Measurements from ENCODE around the gene OR9Q1. TPM values are rescaled to one million over a fixed set of nuclear protein-coding genes. Genes with fewer than 3 reads are reported as not detected.

The OR9Q1 gene
- total and polyA plus RNA-seq, 2 of the 4 experiments (the other 2 are of a cell fraction) = not detected

DNA sequence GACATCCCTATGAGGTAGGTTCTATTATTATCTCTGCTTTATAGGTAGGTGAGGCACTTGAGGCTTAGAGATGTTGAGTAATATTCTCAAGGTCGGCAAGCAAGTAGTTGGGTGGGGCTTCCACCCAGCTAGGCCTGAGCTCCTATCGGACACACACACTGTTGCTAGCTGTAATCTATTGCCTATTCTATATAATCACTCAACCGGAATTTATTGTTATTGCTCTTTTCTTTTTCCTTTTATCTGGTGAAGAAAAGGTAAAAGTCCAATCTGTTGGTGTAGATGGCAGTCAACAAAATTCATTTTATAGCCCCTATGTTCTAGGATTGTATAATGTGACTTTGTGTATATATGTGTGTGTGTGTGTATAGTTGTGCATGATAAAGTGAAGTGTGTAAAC, 168.5 kb downstream of the OR9Q1 start:
- POLR2A ChIA-PET (ENCODE audit: unreplicated experiment) = no interaction called here
- intact Hi-C loops (cut with micrococcal nuclease) = no loop called here
- Histone ChIP-seq H3K4me2 (ENCODE audit: low read depth, low read length) (no peak overlapping the region), H4K91ac (ENCODE audit: insufficient read depth, low read depth, low read length) (no peak overlapping the region), H3K4ac (ENCODE audit: low read depth, low read length) (no peak overlapping the region), H3K4me3 (ENCODE audit: insufficient read depth, low read depth, low read length) (no peak overlapping the region), H2BK15ac (ENCODE audit: low read depth, low read length) (no peak overlapping the region), H3K56ac (ENCODE audit: extremely low read depth, insufficient read depth, low read length) (no peak overlapping the region), H2AK5ac (ENCODE audit: low read depth, low read length) (no peak overlapping the region), H3K27ac (ENCODE audit: insufficient read depth, low read length) (no peak overlapping the region), H3K18ac (ENCODE audit: low read depth, low read length) (no peak overlapping the region), H3K9me1 (ENCODE audit: insufficient read depth, low read length) (no peaks in the 10 kb centered on the region), H3K23ac (ENCODE audit: low read depth, low read length) (no peak overlapping the region), H2BK5ac (ENCODE audit: low read depth, low read length, poor library complexity, severe bottlenecking) (no peak overlapping the region), H4K20me1 (ENCODE audit: insufficient read depth, low read length) (no peaks in the 10 kb centered on the region), H3K14ac (replicated peaks; ENCODE audit: low read depth, low read length) (no peak overlapping the region), H3K79me1 (ENCODE audit: low read depth in 1 of 2, low read length in 2 of 2) (no peaks in the 10 kb centered on the region), H3K9me3 (ENCODE audit: control insufficient read depth, insufficient read depth, low read length) (no peaks in the 10 kb centered on the region), H4K8ac (ENCODE audit: low read depth in 2 of 2, low read length in 2 of 2) (no peak overlapping the region), H4K5ac (ENCODE audit: low read depth, low read length) (no peak overlapping the region), H2AFZ (replicated peaks; ENCODE audit: low read length, poor library complexity) (no peak overlapping the region), H3K4me1 (ENCODE audit: control insufficient read depth, insufficient read depth, low read length) (no peaks in the 10 kb centered on the region), H2AK9ac (replicated peaks; ENCODE audit: low read depth, low read length, poor library complexity) (no peak overlapping the region), H2BK20ac (ENCODE audit: low read depth, low read length) (no peak overlapping the region), H2BK120ac (ENCODE audit: low read depth, low read length) (no peak overlapping the region), H3K9ac (ENCODE audit: low read depth, low read length) (no peak overlapping the region), H3K27me3 (ENCODE audit: control insufficient read depth, insufficient read depth, low read length) (0 out of 2 replicates have a peak, but pooled peaks cover 2% of the 10 kb centered on the region), H3K36me3 (ENCODE audit: control insufficient read depth, insufficient read depth, low read length) (no peaks in the 10 kb centered on the region)
- dilution Hi-C loops (cut with HindIII; ENCODE audit: low sequenced_read_pairs, unreplicated experiment) = no loop called here
- no TSS peak for BruUV-seq (replicated peaks)
- no CpG with 5 or more reads among the region's 3 CpGs for WGBS, 2 experiments (ENCODE audit: extremely low coverage in 2 of 2, insufficient read length in 1 of 2)
- in situ Hi-C loops (cut with MboI; ENCODE audit: low sequenced_read_pairs) = no loop called here
- no peak for DNase-seq
- TF ChIP-seq CHD1 (IDR thresholded peaks at IDR 0.05; ENCODE audit: low read depth, low read length) (no peak), FOS (IDR thresholded peaks at IDR 0.05; ENCODE audit: low read depth, low read length) (no peak), MXI1 (IDR thresholded peaks at IDR 0.05; ENCODE audit: borderline replicate concordance, low read depth, low read length) (no peak), POLR2A (IDR thresholded peaks at IDR 0.05; ENCODE audit: low read depth, low read length) (no peak), BHLHE40 (IDR thresholded peaks at IDR 0.05; ENCODE audit: low read depth, low read length) (no peak), RCOR1 (IDR thresholded peaks at IDR 0.05; ENCODE audit: insufficient replicate concordance, low read length) (no peak), MAZ (IDR thresholded peaks at IDR 0.05; ENCODE audit: borderline replicate concordance, low read depth, low read length) (no peak), CEBPB (IDR thresholded peaks at IDR 0.05; ENCODE audit: low read depth, low read length) (no peak), MAFK (IDR thresholded peaks at IDR 0.05; ENCODE audit: low read depth, low read length) (no peak), SMC3 (IDR thresholded peaks at IDR 0.05; ENCODE audit: low read depth, low read length) (no peak), RAD21 (IDR thresholded peaks at IDR 0.05; ENCODE audit: low read length) (no peak), NFE2L2 (IDR thresholded peaks at IDR 0.05; ENCODE audit: low read depth, low read length) (no peak)
- TF ChIP-seq, protein P1, sequence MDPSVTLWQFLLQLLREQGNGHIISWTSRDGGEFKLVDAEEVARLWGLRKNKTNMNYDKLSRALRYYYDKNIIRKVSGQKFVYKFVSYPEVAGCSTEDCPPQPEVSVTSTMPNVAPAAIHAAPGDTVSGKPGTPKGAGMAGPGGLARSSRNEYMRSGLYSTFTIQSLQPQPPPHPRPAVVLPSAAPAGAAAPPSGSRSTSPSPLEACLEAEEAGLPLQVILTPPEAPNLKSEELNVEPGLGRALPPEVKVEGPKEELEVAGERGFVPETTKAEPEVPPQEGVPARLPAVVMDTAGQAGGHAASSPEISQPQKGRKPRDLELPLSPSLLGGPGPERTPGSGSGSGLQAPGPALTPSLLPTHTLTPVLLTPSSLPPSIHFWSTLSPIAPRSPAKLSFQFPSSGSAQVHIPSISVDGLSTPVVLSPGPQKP (IDR thresholded peaks at IDR 0.05; ENCODE audit: borderline replicate concordance, low read depth, low read length) = no peak
- TF ChIP-seq, protein P2, sequence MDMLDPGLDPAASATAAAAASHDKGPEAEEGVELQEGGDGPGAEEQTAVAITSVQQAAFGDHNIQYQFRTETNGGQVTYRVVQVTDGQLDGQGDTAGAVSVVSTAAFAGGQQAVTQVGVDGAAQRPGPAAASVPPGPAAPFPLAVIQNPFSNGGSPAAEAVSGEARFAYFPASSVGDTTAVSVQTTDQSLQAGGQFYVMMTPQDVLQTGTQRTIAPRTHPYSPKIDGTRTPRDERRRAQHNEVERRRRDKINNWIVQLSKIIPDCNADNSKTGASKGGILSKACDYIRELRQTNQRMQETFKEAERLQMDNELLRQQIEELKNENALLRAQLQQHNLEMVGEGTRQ (IDR thresholded peaks at IDR 0.05; ENCODE audit: low read depth, low read length) = no peak
- CTCF ChIA-PET = no interaction called here
- no peak for ATAC-seq (ENCODE audit: low read depth)
